HCT116 (cell line): ENCODE measurements around the gene LMO2. TPM values are rescaled to one million over a fixed set of nuclear protein-coding genes. Genes with fewer than 3 reads are reported as not detected.

ENCODE experiments used
- ATAC-seq: fragments of 200-7000 bp; cut with Tn5 transposase; 2 replicates; pipeline ENCODE4 v1.9.1; 2020; ENCODE audit warnings: mild to moderate bottlenecking, moderate library complexity
- BruUV-seq: library from RNA; stranded (reverse); fragments of 400-500 nt; replicated peaks from 2 replicates; lab custom pipeline; 2021; lab: Mats Ljungman, UMichigan
- CTCF ChIA-PET: fragments of 300-600 bp; sonication (Branson Sonifier 250); formaldehyde crosslinking; loops from one replicate; lab custom pipeline; 2021; ENCODE audit warnings: antibody characterized with exemption; lab: Charles Lee
- POLR2A ChIA-PET: fragments of 300-600, 350-600 bp; sonication (Branson Sonifier 250); formaldehyde crosslinking; loops from one replicate; lab custom pipeline; 2021; ENCODE audit warnings: antibody characterized with exemption; lab: Charles Lee
- RAD21 ChIA-PET, 2 experiments: fragments of 300-600 bp; sonication (Branson Sonifier 250); formaldehyde crosslinking; loops; one replicate each; lab custom pipeline; 2023; ENCODE audit warnings: low total read pairs in 2 of 2; ENCODE audit not compliant: uncharacterized antibody in 2 of 2, unreplicated experiment in 2 of 2, low non-redundant PET in 1 of 2; lab: Charles Lee
- DNase-seq: peaks from one replicate; pipeline ENCODE4 v3.0.0-alpha.2; 2010; ENCODE audit warnings: low read depth, low spot score
- H2AFZ ChIP-seq: fragments of 200-600 bp; shearing (Covaris generic), sonication (generic); 2 replicates; pipeline ENCODE4 v1.6.1; 2017; ENCODE audit warnings: low read depth, mixed run types, mixed read lengths, antibody characterized with exemption, low read length; ENCODE audit not compliant: poor library complexity, severe bottlenecking
- H3K27ac ChIP-seq: 2 replicates; pipeline ENCODE4 v1.5.1; 2012; ENCODE audit warnings: low read depth, low read length
- H3K27me3 ChIP-seq: fragments of 200-600 bp; sonication (generic); 2 replicates; pipeline ENCODE4 v1.6.1; 2016; ENCODE audit warnings: mixed run types, low read length, mixed read lengths; ENCODE audit not compliant: insufficient read depth
- H3K36me3 ChIP-seq, 2 experiments: fragments of 200-500 bp in 1 of 2; fragments of 200-600 bp in 1 of 2; sonication (Bioruptor generic) in 1 of 2; sonication (generic) in 1 of 2; 2 replicates each; pipeline versions ENCODE4 v1.5.1 to v1.6.1; 2014 to 2016; ENCODE audit warnings: low read length in 2 of 2, inconsistent platforms in 1 of 2, mixed read lengths in 1 of 2, mixed run types in 1 of 2; ENCODE audit not compliant: insufficient read depth in 2 of 2, control insufficient read depth in 1 of 2
- H3K4me1 ChIP-seq, 2 experiments: fragments of 200-600 bp in 1 of 2; sonication (generic) in 1 of 2; 2 replicates each; pipeline versions ENCODE4 v1.5.1 to v1.6.1; 2012 to 2017; ENCODE audit warnings: low read length in 2 of 2, inconsistent platforms in 1 of 2, mild to moderate bottlenecking in 1 of 2, mixed read lengths in 1 of 2, mixed run types in 1 of 2, moderate library complexity in 1 of 2; ENCODE audit not compliant: insufficient read depth in 2 of 2, control insufficient read depth in 1 of 2
- H3K4me2 ChIP-seq: fragments of 200-600 bp; sonication (generic); 2 replicates; pipeline ENCODE4 v1.6.1; 2017; ENCODE audit warnings: mixed run types, low read length, mixed read lengths
- H3K4me3 ChIP-seq, 2 experiments: fragments of 200-600 bp in 1 of 2; sonication (generic) in 1 of 2; replicated peaks in 1 of 2; 2 replicates each; pipeline ENCODE4 v1.5.1; 2011 to 2016; ENCODE audit warnings: low read length in 2 of 2, control low read depth in 1 of 2, low read depth in 1 of 2, mild to moderate bottlenecking in 1 of 2, mixed read lengths in 1 of 2, mixed run types in 1 of 2
- H3K79me2 ChIP-seq: fragments of 200-600 bp; sonication (generic); 2 replicates; pipeline ENCODE4 v1.6.1; 2017; ENCODE audit warnings: mild to moderate bottlenecking, mixed run types, low read length, moderate library complexity, mixed read lengths; ENCODE audit not compliant: insufficient read depth
- H3K9ac ChIP-seq: fragments of 200-600 bp; sonication (generic); 2 replicates; pipeline ENCODE4 v1.6.1; 2016; ENCODE audit warnings: low read length, mixed read lengths
- H3K9me2 ChIP-seq: fragments of 200-600 bp; sonication (generic), shearing (Covaris generic); 2 replicates; pipeline ENCODE4 v1.6.1; 2017; ENCODE audit warnings: mixed run types, mild to moderate bottlenecking, moderate library complexity; ENCODE audit not compliant: insufficient read depth
- H3K9me3 ChIP-seq, 2 experiments: fragments of 200-500 bp in 1 of 2; fragments of 200-600 bp in 1 of 2; sonication (Bioruptor generic) in 1 of 2; sonication (generic) in 1 of 2; 2 replicates each; pipeline ENCODE4 v1.6.1; 2014 to 2017; ENCODE audit warnings: low read length in 2 of 2, mixed read lengths in 2 of 2, inconsistent platforms in 1 of 2, low read depth in 1 of 2, mild to moderate bottlenecking in 1 of 2, mixed run types in 1 of 2, moderate library complexity in 1 of 2; ENCODE audit not compliant: control insufficient read depth in 1 of 2, insufficient read depth in 1 of 2
- H4K20me1 ChIP-seq: fragments of 200-600 bp; sonication (generic), shearing (Covaris generic); 2 replicates; pipeline ENCODE4 v1.6.1; 2017; ENCODE audit warnings: mixed run types, mild to moderate bottlenecking, moderate library complexity; ENCODE audit not compliant: insufficient read depth
- CBX3 ChIP-seq: IDR thresholded peaks from 2 replicates; pipeline ENCODE4 v1.6.1; 2012; ENCODE audit warnings: low read depth
- RAD21 ChIP-seq: IDR thresholded peaks from 2 replicates; pipeline ENCODE4 v1.6.1; 2012; ENCODE audit warnings: low read depth, mild to moderate bottlenecking
- YY1 ChIP-seq: IDR thresholded peaks from 2 replicates; pipeline ENCODE4 v1.6.1; 2011; ENCODE audit warnings: low read length, low read depth, moderate library complexity, mild to moderate bottlenecking; ENCODE audit not compliant: insufficient replicate concordance; ENCODE audit errors: extremely low read depth
- ZBTB33 ChIP-seq: IDR thresholded peaks from 2 replicates; pipeline ENCODE4 v1.6.1; 2011; ENCODE audit warnings: mild to moderate bottlenecking, low read length, moderate library complexity; ENCODE audit not compliant: insufficient replicate concordance; ENCODE audit errors: extremely low read depth
- intact Hi-C: fragments of 100-400 bp; cut with micrococcal nuclease; formaldehyde crosslinking; loops from 2 replicates; pipeline ENCODE4 v1.10.0; 2022
- total RNA-seq: library from RNA; stranded (reverse); gene quantifications from one replicate; pipeline ENCODE4 v1.2.1, GENCODE V29; 2021; ENCODE audit not compliant: unreplicated experiment

The LMO2 gene
- total RNA-seq, 1 experiment from 2014 or later, result 2.8 TPM

DNA sequence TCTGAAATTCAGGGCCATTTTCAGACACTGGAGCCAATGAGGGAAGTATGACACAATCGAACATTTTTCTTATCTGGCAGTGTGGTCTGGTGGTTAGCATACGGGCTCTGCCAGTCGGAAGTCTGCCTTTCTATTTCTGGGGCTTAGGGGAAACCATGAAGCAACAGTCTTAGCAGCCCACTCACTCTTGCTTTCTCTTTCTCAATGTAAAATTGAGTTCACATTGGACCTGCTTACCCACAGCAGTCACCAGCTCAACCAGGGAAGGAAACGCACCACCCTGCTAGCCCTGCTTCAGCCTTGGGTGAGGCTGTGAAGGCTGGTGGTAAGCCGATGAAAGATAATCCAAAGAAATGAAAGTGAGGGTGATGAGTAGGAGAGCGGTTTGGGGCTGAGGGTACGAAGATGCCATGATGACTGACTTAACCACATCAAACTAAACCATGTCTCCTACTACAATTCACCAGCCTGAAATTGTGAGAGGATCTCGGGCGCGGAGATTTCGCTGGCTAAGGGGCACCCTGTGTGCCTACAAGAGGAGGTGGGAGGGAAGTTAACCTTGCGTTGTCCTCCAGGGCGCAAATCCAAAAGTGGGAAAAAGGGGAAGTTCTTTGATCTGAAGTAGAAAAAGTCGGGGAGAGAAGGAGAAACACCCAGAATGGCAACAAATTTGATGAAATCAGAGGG is 2.0 kb upstream of the LMO2 start:
- BruUV-seq, result no TSS peak
- no peak overlapping the region for H3K27ac ChIP-seq
- no peaks in the 10 kb centered on the region for H3K27me3 ChIP-seq
- intact Hi-C loops, result no loop called here
- H3K79me2 ChIP-seq, result no peaks in the 10 kb centered on the region
- no peak for ATAC-seq
- H3K4me2 ChIP-seq, result no peak overlapping the region
- RAD21 ChIA-PET, result no interaction called here
- peaks cover under 1 to 13% of the 10 kb centered on the region in 2 experiments for H3K4me1 ChIP-seq
- H3K9ac ChIP-seq, result no peak overlapping the region
- no peaks in the 10 kb centered on the region for H3K36me3 ChIP-seq
- H2AFZ ChIP-seq, result no peak overlapping the region
- H3K4me3 ChIP-seq, result no peak overlapping the region
- no peak for TF ChIP-seq YY1
- TF ChIP-seq, all 23 proteins: peak for 0
- no peaks in the 10 kb centered on the region for H3K9me2 ChIP-seq
- POLR2A ChIA-PET, result no interaction called here
- CTCF ChIA-PET, result no interaction called here
- no peaks in the 10 kb centered on the region for H3K9me3 ChIP-seq
- H4K20me1 ChIP-seq, result no peaks in the 10 kb centered on the region
- DNase-seq, result no peak

DNA sequence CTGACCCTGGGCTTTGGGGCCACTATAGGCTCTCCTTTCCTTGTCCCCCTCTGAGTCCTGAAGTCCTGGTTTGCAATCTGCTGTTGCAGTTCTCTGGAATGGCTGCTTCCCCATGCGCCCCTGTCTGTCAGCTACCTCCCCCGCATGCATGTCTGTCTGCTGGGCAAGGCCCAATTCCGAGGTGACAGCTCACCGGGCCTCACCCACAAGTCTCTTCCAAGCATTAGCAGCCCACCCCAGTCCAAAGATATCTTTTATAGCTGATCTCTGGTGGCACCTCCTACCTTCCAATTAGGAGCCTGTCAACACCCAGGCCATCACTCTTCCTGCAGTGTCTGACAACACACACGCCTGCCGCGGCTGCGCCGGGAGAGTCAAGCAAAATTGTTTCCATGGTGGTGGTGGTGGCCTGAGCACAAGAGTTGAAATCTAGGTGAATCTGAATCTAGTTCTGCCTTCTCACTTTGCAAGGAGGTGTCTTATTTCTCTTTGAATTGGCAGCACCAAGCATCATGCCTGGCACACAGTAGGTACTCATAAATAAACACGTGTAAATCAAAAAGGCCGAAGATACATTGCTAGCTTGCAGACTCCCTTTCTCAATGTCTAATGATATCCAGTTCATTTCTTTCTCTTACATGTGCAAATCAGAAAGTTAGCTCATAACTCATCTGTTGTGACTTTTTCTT is 1.2 kb upstream of the LMO2 start:
- H3K4me3 ChIP-seq, result no peak overlapping the region
- H3K4me2 ChIP-seq, result no peak overlapping the region
- H3K27ac ChIP-seq, result no peak overlapping the region
- ChIA-PET CTCF (no interaction called here), RAD21 (no interaction called here), POLR2A (no interaction called here)
- no peak for ATAC-seq
- H3K79me2 ChIP-seq, result no peaks in the 10 kb centered on the region
- no peaks in the 10 kb centered on the region for H3K36me3 ChIP-seq
- DNase-seq, result no peak
- no peaks in the 10 kb centered on the region for H4K20me1 ChIP-seq
- no peak overlapping the region for H3K9ac ChIP-seq
- intact Hi-C loops, result no loop called here
- 0 out of 4 replicates have a peak, but pooled peaks cover 0 to 9% of the 10 kb centered on the region in 2 experiments for H3K4me1 ChIP-seq
- H3K27me3 ChIP-seq, result no peaks in the 10 kb centered on the region
- no peak overlapping the region for H2AFZ ChIP-seq
- TF ChIP-seq CBX3 (no peak), ZBTB33 (no peak), RAD21 (no peak)
- H3K9me3 ChIP-seq, result no peaks in the 10 kb centered on the region
- no TSS peak for BruUV-seq
- no peaks in the 10 kb centered on the region for H3K9me2 ChIP-seq
